ENCODE data around the gene FSIP1. TPM values are rescaled to one million over a fixed set of nuclear protein-coding genes. Genes with fewer than 3 reads are reported as not detected.

FSIP1 gene
- total and polyA plus RNA-seq, 7 donors: 0.04 to 2.4 (median 0.63) TPM; not detected in 1

GRCh38 chr15:39781147-39781966 is 1.3 kb downstream of the FSIP1 start:
- DNase-seq: no peak
- no peaks in the 10 kb centered on the region for H3K9me3 ChIP-seq
- no peaks in the 10 kb centered on the region for H3K36me3 ChIP-seq (ENCODE audit: insufficient read depth in 1 of 2, low read depth in 1 of 2)
- intact Hi-C loops (cut with DNase I): loop anchor here (10.0 kb wide), 4 partner anchors 143 to 323 kb away; partner anchors contain the start of genes BMF (in 1 of the 2), GPR176 (in 1 of the 2) and SRP14 (in 1 of the 2)
- no peak for TF ChIP-seq CTCF (IDR thresholded peaks at IDR 0.05)
- H3K27ac ChIP-seq: no peak overlapping the region
- 77 to 88% (median 78%) methylated on average over 4 of the region's 4 CpGs for WGBS, 3 donors
- peaks cover 0 to 38% (median 0%) of the 10 kb centered on the region in 3 donors for H3K27me3 ChIP-seq (ENCODE audit: insufficient read depth in 3 of 3, low read length in 2 of 3)
- ATAC-seq: no peak
- H3K4me1 ChIP-seq: no peaks in the 10 kb centered on the region
- H3K4me3 ChIP-seq: no peak overlapping the region

- no peak for DNase-seq
- 64 to 72% (median 69%) methylated on average over 3 of the region's 3 CpGs for WGBS, 3 donors
- intact Hi-C loops (cut with DNase I): no loop called here
These were observed 4.6 kb downstream of the FSIP1 start for GRCh38 chr15:39778021-39778420.

GRCh38 chr15:39777496-39777895 is 5.1 kb downstream of the FSIP1 start:
- no peak for TF ChIP-seq CTCF (IDR thresholded peaks at IDR 0.05)
- H3K4me1 ChIP-seq: no peaks in the 10 kb centered on the region
- no peaks in the 10 kb centered on the region for H3K9me3 ChIP-seq
- peaks cover 0 to 33% (median 0%) of the 10 kb centered on the region in 3 donors for H3K27me3 ChIP-seq (ENCODE audit: insufficient read depth in 3 of 3, low read length in 2 of 3)
- no peak overlapping the region for H3K4me3 ChIP-seq
- no peak overlapping the region for H3K27ac ChIP-seq
- H3K36me3 ChIP-seq (ENCODE audit: insufficient read depth in 1 of 2, low read depth in 1 of 2): no peaks in the 10 kb centered on the region
- 62 to 76% (median 75%) methylated on average over 4 of the region's 4 CpGs for WGBS, 3 donors
- ATAC-seq: no peak
- intact Hi-C loops (cut with DNase I): no loop called here
- DNase-seq: no peak

More at GRCh38 chr15:39778021-39778420, 4.6 kb downstream of the FSIP1 start:
- no peak for ATAC-seq
- Histone ChIP-seq H3K27me3 (ENCODE audit: insufficient read depth in 3 of 3, low read length in 2 of 3) (peaks cover 0 to 33% (median 0%) of the 10 kb centered on the region in 3 donors), H3K27ac (no peak overlapping the region), H3K36me3 (ENCODE audit: insufficient read depth in 1 of 2, low read depth in 1 of 2) (no peaks in the 10 kb centered on the region), H3K4me3 (no peak overlapping the region), H3K9me3 (no peaks in the 10 kb centered on the region), H3K4me1 (no peaks in the 10 kb centered on the region)
- TF ChIP-seq CTCF (IDR thresholded peaks at IDR 0.05): no peak

- 78 to 90% (median 87%) methylated on average over 3 to 4 of the region's 4 CpGs for WGBS, 3 donors
- no peaks in the 10 kb centered on the region for H3K9me3 ChIP-seq
- ATAC-seq (no peak), DNase-seq (no peak)
- H3K4me1 ChIP-seq: no peaks in the 10 kb centered on the region
- intact Hi-C loops (cut with DNase I): no loop called here
- no peak overlapping the region for H3K27ac ChIP-seq
- H3K27me3 ChIP-seq (ENCODE audit: insufficient read depth in 3 of 3, low read length in 2 of 3): peaks cover 0 to 23% (median 0%) of the 10 kb centered on the region in 3 donors
- no peak overlapping the region for H3K4me3 ChIP-seq
- no peaks in the 10 kb centered on the region for H3K36me3 ChIP-seq (ENCODE audit: insufficient read depth in 1 of 2, low read depth in 1 of 2)
- TF ChIP-seq CTCF (IDR thresholded peaks at IDR 0.05): no peak
These were observed 6.6 kb downstream of the FSIP1 start for GRCh38 chr15:39776068-39776467.

All from psoas muscle (tissue), 8 donors.